ENCODE measurements around the gene NMNAT1.

DNA sequence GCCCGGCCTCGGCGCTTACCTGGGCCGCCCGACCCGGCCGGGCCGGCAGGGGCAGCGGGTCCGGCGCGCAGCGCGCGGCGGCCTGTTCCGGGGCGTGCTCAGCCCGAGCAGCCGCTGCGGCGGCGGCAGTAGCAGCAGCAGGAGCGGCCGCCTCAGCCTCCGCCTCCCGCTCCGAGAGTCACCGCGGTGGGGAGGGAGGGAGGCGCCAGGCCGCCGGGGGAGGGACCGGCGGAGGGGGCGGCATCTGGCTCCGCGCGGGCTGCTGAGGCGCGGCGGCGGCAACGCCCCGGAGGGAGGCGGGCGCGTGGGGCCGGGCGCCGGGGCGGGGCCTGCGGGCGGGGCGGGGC, 33.2 kb upstream of the NMNAT1 start, which contains the start of gene CTNNBIP1:
- TF ChIP-seq CTCF (IDR thresholded peaks at IDR 0.05), result no peak
- no peak for TF ChIP-seq POLR2AphosphoS5 (IDR thresholded peaks at IDR 0.05; ENCODE audit: insufficient read depth in 1 of 2, low read depth in 1 of 2)
- peak in 1 of 2 donors; percentile 58 for TF ChIP-seq POLR2A (IDR thresholded peaks at IDR 0.05)

Data from vagina (tissue), 2 donors.